Body of pancreas (tissue), 4 donors: Measurements from ENCODE around the gene NLRP3.

Experiments
- CTCF ChIP-seq, 7 experiments: fragments of 450-650 bp in 4 of 7; fragments of 200-600 bp in 3 of 7; sonication (generic) in 3 of 7; IDR thresholded peaks; one replicate each; pipeline ENCODE4 v1.5.1; 2016 to 2019; ENCODE audit warnings: antibody characterized with exemption in 7 of 7
- POLR2A ChIP-seq, 3 donors: fragments of 450-650 bp; IDR thresholded peaks; one replicate each; pipeline ENCODE4 v1.6.1; 2016; ENCODE audit warnings: antibody characterized with exemption in 3 of 3, mild to moderate bottlenecking in 2 of 3

GRCh38 chr1:247375747-247376146, 40.2 kb upstream of the NLRP3 start:
- TF ChIP-seq CTCF (IDR thresholded peaks at IDR 0.05) (no peak), POLR2A (IDR thresholded peaks at IDR 0.05) (no peak)
